Measurements from ENCODE around the gene MRPL38. TPM values are rescaled to one million over a fixed set of nuclear protein-coding genes. Genes with fewer than 3 reads are reported as not detected.

Gene MRPL38
- total and polyA plus RNA-seq, 2 of the 8 experiments (the other 6 are each of a cell fraction or from before 2014, with no cell fraction given), result 78.4 to 125 TPM

DNA sequence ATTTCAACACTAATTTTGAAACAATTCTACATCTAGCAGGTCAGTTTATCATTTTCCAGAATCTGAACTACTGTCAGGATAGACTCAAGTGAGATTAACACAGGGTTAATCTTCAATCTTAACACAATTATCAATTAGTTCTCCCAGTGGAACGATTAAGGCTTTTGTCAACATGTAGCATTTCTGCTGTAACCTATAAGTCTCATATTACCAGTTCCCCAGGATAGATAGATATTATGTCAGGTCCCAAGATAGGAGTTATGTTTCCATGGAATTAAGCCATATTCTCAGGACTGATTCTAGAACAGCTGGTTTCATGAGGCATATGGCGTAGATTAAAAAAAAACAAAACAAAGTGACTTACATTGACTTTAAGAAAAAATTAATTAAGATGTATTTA lies 40.5 kb upstream of the MRPL38 start:
- Histone ChIP-seq H3K36me3 (ENCODE audit: control insufficient read depth in 2 of 4, insufficient read depth in 4 of 4, low read length in 3 of 4) (peaks cover 8 to 42% (median 17%) of the 10 kb centered on the region in 4 experiments), H3K79me2 (ENCODE audit: control insufficient read depth in 1 of 2, insufficient read depth in 2 of 2, low read length in 2 of 2) (no peaks in the 10 kb centered on the region)

More for the DNA sequence above, 40.5 kb upstream of the MRPL38 start:
- no peak overlapping the region for H2BK15ac ChIP-seq (ENCODE audit: low read length)
- 88% methylated on average over 2 of the region's 2 CpGs; no CpG with 5 or more reads in 1 of the 2 experiments for WGBS, 2 experiments (ENCODE audit: extremely low coverage in 1 of 2, insufficient coverage in 1 of 2, insufficient read length in 1 of 2, insufficient replicate concordance in 2 of 2, low coverage in 1 of 2, low lambda C conversion rate in 2 of 2, missing lambda C conversion rate in 1 of 2)
- no peaks in the 10 kb centered on the region for H3K27me3 ChIP-seq (replicated peaks in 1 of 4; ENCODE audit: control insufficient read depth in 3 of 4, extremely low read depth in 1 of 4, insufficient read depth in 3 of 4, low read length in 3 of 4)
- H3K4me3 ChIP-seq (ENCODE audit: extremely low read depth in 1 of 4, insufficient read depth in 2 of 4, low read depth in 3 of 4, low read length in 4 of 4), result no peak overlapping the region
- no peak overlapping the region for H2AK5ac ChIP-seq (ENCODE audit: low read depth, low read length)
- H3K4ac ChIP-seq (replicated peaks; ENCODE audit: insufficient read length, low read depth, low read length), result no peak overlapping the region
- ChIA-PET POLR2A (ENCODE audit: partially characterized antibody) (no interaction called here), CTCF (ENCODE audit: partially characterized antibody) (interaction anchor here (0.9 to 1.6 kb wide), 6 partner anchors 9 to 334 kb away, joined by 3 to 8 read pairs (median 4); partner anchors contain the start of gene CDK3)
- H3K9ac ChIP-seq (replicated peaks in 1 of 4; ENCODE audit: extremely low read depth in 1 of 4, low read depth in 3 of 4, low read length in 3 of 4), result no peak overlapping the region
- no peak overlapping the region for H2BK20ac ChIP-seq (ENCODE audit: low read length)
- no peaks in the 10 kb centered on the region for H3K9me3 ChIP-seq (ENCODE audit: insufficient read depth in 2 of 2, low read depth in 1 of 2, low read length in 1 of 2)
- H3K79me1 ChIP-seq (ENCODE audit: low read depth, low read length), result no peaks in the 10 kb centered on the region
- no peaks in the 10 kb centered on the region for H4K20me1 ChIP-seq (replicated peaks in 1 of 2; ENCODE audit: control insufficient read depth in 1 of 2, insufficient read depth in 2 of 2, low read length in 2 of 2)
- FAIRE-seq (no peak), DNase-seq (ENCODE audit: low read depth in 1 of 2, low spot score in 2 of 2) (no peak)
- no peak overlapping the region for H3K14ac ChIP-seq (ENCODE audit: insufficient read length)
- H4K5ac ChIP-seq (ENCODE audit: insufficient read length, low read depth, low read length), result no peak overlapping the region
- H3K18ac ChIP-seq (ENCODE audit: extremely low read depth, low read length), result no peak overlapping the region
- H3K23ac ChIP-seq (ENCODE audit: insufficient read length), result no peak overlapping the region
- no peak overlapping the region for H3K27ac ChIP-seq (ENCODE audit: low read depth, low read length)
- H4K8ac ChIP-seq (ENCODE audit: extremely low read depth, insufficient read depth, low read length), result no peak overlapping the region
- H2BK120ac ChIP-seq (replicated peaks; ENCODE audit: low read depth, low read length), result no peak overlapping the region
- no peak overlapping the region for H3K4me2 ChIP-seq (ENCODE audit: insufficient read depth in 1 of 2, low read depth in 2 of 2, low read length in 2 of 2)
- no peak overlapping the region for H4K91ac ChIP-seq (replicated peaks; ENCODE audit: insufficient read length, low read length)
- H3K23me2 ChIP-seq (ENCODE audit: low read depth, low read length), result peaks cover 4% of the 10 kb centered on the region; the same call in 1 of the 2 replicates
- H2BK5ac ChIP-seq (ENCODE audit: low read depth, low read length), result no peak overlapping the region
- TF ChIP-seq YY1 (IDR thresholded peaks at IDR 0.05; ENCODE audit: low read depth, low read length), result no peak
- TF ChIP-seq, protein P1, sequence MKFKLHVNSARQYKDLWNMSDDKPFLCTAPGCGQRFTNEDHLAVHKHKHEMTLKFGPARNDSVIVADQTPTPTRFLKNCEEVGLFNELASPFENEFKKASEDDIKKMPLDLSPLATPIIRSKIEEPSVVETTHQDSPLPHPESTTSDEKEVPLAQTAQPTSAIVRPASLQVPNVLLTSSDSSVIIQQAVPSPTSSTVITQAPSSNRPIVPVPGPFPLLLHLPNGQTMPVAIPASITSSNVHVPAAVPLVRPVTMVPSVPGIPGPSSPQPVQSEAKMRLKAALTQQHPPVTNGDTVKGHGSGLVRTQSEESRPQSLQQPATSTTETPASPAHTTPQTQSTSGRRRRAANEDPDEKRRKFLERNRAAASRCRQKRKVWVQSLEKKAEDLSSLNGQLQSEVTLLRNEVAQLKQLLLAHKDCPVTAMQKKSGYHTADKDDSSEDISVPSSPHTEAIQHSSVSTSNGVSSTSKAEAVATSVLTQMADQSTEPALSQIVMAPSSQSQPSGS (IDR thresholded peaks at IDR 0.05; ENCODE audit: low read length), result no peak
- TF ChIP-seq EGR1 (IDR thresholded peaks at IDR 0.05; ENCODE audit: borderline replicate concordance, low read depth, low read length), result no peak
- TF ChIP-seq CHD2 (IDR thresholded peaks at IDR 0.05; ENCODE audit: low read length), result no peak
- no peak for TF ChIP-seq MAFK (IDR thresholded peaks at IDR 0.05; ENCODE audit: low read depth, low read length)
- H2BK12ac ChIP-seq (ENCODE audit: low read depth, low read length), result no peak overlapping the region
- H2AFZ ChIP-seq (ENCODE audit: low read length), result no peak overlapping the region
- H3K4me1 ChIP-seq (replicated peaks in 1 of 4; ENCODE audit: control insufficient read depth in 3 of 4, insufficient read depth in 4 of 4, low read length in 3 of 4), result peaks cover 0 to 3% (median 2%) of the 10 kb centered on the region in 4 experiments; a peak in 3 of 7 replicates
- no peak overlapping the region for H3K56ac ChIP-seq (replicated peaks; ENCODE audit: insufficient read length, low read depth, low read length)
